Osteocyte (in vitro differentiated cells): ENCODE results near the gene SMIM9. TPM values are rescaled to one million over a fixed set of nuclear protein-coding genes. Genes with fewer than 3 reads are reported as not detected.
"Not testable (repeated sequence)": the region's sequence is repeated elsewhere in the genome, so short reads cannot be mapped to it uniquely, and the experiment has no call there.

ENCODE experiments used
- DNase-seq: peaks from one replicate; pipeline ENCODE4 v3.0.0; 2021; ENCODE audit warnings: mixed read lengths; ENCODE audit not compliant: unreplicated experiment; ENCODE audit errors: extremely low spot score
- H3K27ac Mint-ChIP-seq: one replicate; pipeline ENCODE4 v1.8.0; 2021; ENCODE audit warnings: mild to moderate bottlenecking, mixed read lengths; ENCODE audit not compliant: unreplicated experiment
- H3K27me3 Mint-ChIP-seq: one replicate; pipeline ENCODE4 v1.8.0; 2021; ENCODE audit warnings: mixed read lengths; ENCODE audit not compliant: unreplicated experiment
- H3K36me3 Mint-ChIP-seq: one replicate; pipeline ENCODE4 v1.8.0; 2021; ENCODE audit warnings: mixed read lengths; ENCODE audit not compliant: unreplicated experiment
- H3K4me1 Mint-ChIP-seq: one replicate; pipeline ENCODE4 v1.8.0; 2021; ENCODE audit warnings: mixed read lengths; ENCODE audit not compliant: unreplicated experiment
- H3K4me3 Mint-ChIP-seq: one replicate; pipeline ENCODE4 v1.8.0; 2021; ENCODE audit warnings: mild to moderate bottlenecking, moderate library complexity, mixed read lengths; ENCODE audit not compliant: unreplicated experiment
- H3K9me3 Mint-ChIP-seq: one replicate; pipeline ENCODE4 v1.8.0; 2021; ENCODE audit warnings: mixed read lengths; ENCODE audit not compliant: unreplicated experiment
- total RNA-seq: library from RNA; stranded (reverse); gene quantifications from 2 replicates; pipeline ENCODE4 v1.2.1, GENCODE V29; 2021
- TF ChIP-seq, protein P1 (sequence below): fragments of 200-600 bp; sonication (generic); IDR thresholded peaks from 2 replicates; pipeline ENCODE4 v1.5.0; 2021; ENCODE audit warnings: antibody characterized with exemption, mild to moderate bottlenecking, moderate library complexity

SMIM9 gene
- total RNA-seq, 1 donor from 2014 or later = not detected

- H3K9me3 Mint-ChIP-seq = peaks cover 10% of the 10 kb centered on the region
- DNase-seq = no peak
- peaks cover 2% of the 10 kb centered on the region for H3K36me3 Mint-ChIP-seq
- H3K4me1 Mint-ChIP-seq = no peaks in the 10 kb centered on the region
- TF ChIP-seq, protein P1, sequence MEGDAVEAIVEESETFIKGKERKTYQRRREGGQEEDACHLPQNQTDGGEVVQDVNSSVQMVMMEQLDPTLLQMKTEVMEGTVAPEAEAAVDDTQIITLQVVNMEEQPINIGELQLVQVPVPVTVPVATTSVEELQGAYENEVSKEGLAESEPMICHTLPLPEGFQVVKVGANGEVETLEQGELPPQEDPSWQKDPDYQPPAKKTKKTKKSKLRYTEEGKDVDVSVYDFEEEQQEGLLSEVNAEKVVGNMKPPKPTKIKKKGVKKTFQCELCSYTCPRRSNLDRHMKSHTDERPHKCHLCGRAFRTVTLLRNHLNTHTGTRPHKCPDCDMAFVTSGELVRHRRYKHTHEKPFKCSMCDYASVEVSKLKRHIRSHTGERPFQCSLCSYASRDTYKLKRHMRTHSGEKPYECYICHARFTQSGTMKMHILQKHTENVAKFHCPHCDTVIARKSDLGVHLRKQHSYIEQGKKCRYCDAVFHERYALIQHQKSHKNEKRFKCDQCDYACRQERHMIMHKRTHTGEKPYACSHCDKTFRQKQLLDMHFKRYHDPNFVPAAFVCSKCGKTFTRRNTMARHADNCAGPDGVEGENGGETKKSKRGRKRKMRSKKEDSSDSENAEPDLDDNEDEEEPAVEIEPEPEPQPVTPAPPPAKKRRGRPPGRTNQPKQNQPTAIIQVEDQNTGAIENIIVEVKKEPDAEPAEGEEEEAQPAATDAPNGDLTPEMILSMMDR = no peak
- peaks cover 17% of the 10 kb centered on the region for H3K27me3 Mint-ChIP-seq
- no peak overlapping the region for H3K27ac Mint-ChIP-seq
- no peak overlapping the region for H3K4me3 Mint-ChIP-seq
Measured at GRCh38 chrX:154828016-154828408, 6.5 kb downstream of the SMIM9 start.

GRCh38 chrX:154827194-154828015 lies 7.1 kb downstream of the SMIM9 start:
- DNase-seq = no peak
- Mint-ChIP-seq H3K27ac (no peak overlapping the region), H3K4me3 (no peak overlapping the region), H3K9me3 (peaks cover 10% of the 10 kb centered on the region), H3K4me1 (no peaks in the 10 kb centered on the region), H3K27me3 (peaks cover 18% of the 10 kb centered on the region), H3K36me3 (peaks cover 2% of the 10 kb centered on the region)
- TF ChIP-seq, protein P1 = no peak

DNA sequence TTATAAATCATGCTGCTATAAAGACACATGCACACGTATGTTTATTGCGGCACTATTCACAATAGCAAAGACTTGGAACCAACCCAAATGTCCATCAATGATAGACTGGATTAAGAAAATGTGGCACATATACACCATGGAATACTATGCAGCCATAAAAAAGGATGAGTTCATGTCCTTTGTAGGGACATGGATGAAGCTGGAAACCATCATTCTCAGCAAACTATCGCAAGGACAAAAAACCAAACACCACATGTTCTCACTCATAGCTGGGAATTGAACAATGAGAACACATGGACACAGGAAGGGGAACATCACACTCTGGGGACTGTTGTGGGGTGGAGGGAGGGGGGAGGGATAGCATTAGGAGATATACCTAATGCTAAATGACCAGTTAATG lies 8.9 kb downstream of the SMIM9 start:
- not testable (repeated sequence) for H3K4me1 Mint-ChIP-seq, H3K4me3 Mint-ChIP-seq, H3K9me3 Mint-ChIP-seq, H3K36me3 Mint-ChIP-seq, H3K27ac Mint-ChIP-seq, DNase-seq
- peaks cover 23% of the 10 kb centered on the region for H3K27me3 Mint-ChIP-seq

- no peaks in the 10 kb centered on the region for H3K4me1 Mint-ChIP-seq
- no peak overlapping the region for H3K27ac Mint-ChIP-seq
- H3K9me3 Mint-ChIP-seq = peaks cover 7% of the 10 kb centered on the region
Measured at GRCh38 chrX:154824638-154825037, 9.8 kb downstream of the SMIM9 start.

GRCh38 chrX:154822029-154822428 lies 12.4 kb downstream of the SMIM9 start:
- peaks cover 25% of the 10 kb centered on the region for H3K27me3 Mint-ChIP-seq
- DNase-seq = no peak
- no peaks in the 10 kb centered on the region for H3K36me3 Mint-ChIP-seq
- peaks cover 14% of the 10 kb centered on the region for H3K9me3 Mint-ChIP-seq
- H3K27ac Mint-ChIP-seq = no peak overlapping the region
- no peak overlapping the region for H3K4me3 Mint-ChIP-seq
- TF ChIP-seq, protein P1 = no peak
- H3K4me1 Mint-ChIP-seq = no peaks in the 10 kb centered on the region

More at GRCh38 chrX:154824638-154825037, 9.8 kb downstream of the SMIM9 start:
- TF ChIP-seq, protein P1 = no peak
- Mint-ChIP-seq H3K4me3 (no peak overlapping the region), H3K27me3 (peaks cover 25% of the 10 kb centered on the region), H3K36me3 (no peaks in the 10 kb centered on the region)
- DNase-seq = no peak
